Endothelial cell of umbilical vein (primary cell): Measurements from ENCODE around the gene ABCC4. TPM values are rescaled to one million over a fixed set of nuclear protein-coding genes. Genes with fewer than 3 reads are reported as not detected.
"Not testable (repeated sequence)": the region's sequence is repeated elsewhere in the genome, so short reads cannot be mapped to it uniquely, and the experiment has no call there.

Experiments
- BruUV-seq: library from RNA; stranded (reverse); fragments of 400-500 nt; replicated peaks from 2 replicates; lab custom pipeline; 2021; lab: Mats Ljungman, UMichigan
- CTCF ChIA-PET: fragments of 300-600, 350-600 bp; sonication (Branson Sonifier 250); formaldehyde crosslinking; loops from one replicate; lab custom pipeline; 2021; ENCODE audit warnings: antibody characterized with exemption, inconsistent platforms; lab: Charles Lee
- POLR2A ChIA-PET: fragments of 300-600, 350-600 bp; sonication (Branson Sonifier 250); formaldehyde crosslinking; loops from one replicate; lab custom pipeline; 2021; ENCODE audit warnings: antibody characterized with exemption, inconsistent platforms; lab: Charles Lee
- DNase-seq: peaks from one replicate; pipeline ENCODE4 v3.0.0-alpha.2; 2011; ENCODE audit warnings: low read depth, low spot score
- FAIRE-seq: peaks from 2 replicates; lab custom pipeline; 2011; peaks lifted over from hg19 to GRCh38; lab: Jason Lieb, UNC
- H2AFZ ChIP-seq: 2 replicates; pipeline ENCODE4 v1.6.0; 2012; ENCODE audit warnings: low read depth, low read length, control low read depth, inconsistent platforms
- H3K27ac ChIP-seq: 2 replicates; pipeline ENCODE4 v1.5.1; 2011; ENCODE audit warnings: low read depth, mild to moderate bottlenecking, control low read depth, low read length, moderate library complexity; ENCODE audit not compliant: insufficient read depth
- H3K27me3 ChIP-seq, 2 experiments: 2 replicates each; pipeline versions ENCODE4 v1.6.0 to v1.6.1; 2011; ENCODE audit warnings: low read length in 2 of 2, mixed read lengths in 1 of 2; ENCODE audit not compliant: control insufficient read depth in 2 of 2, insufficient read depth in 2 of 2
- H3K36me3 ChIP-seq, 2 experiments: 2 replicates in 1 of 2; 3 replicates in 1 of 2; pipeline ENCODE4 v1.5.1; 2011; ENCODE audit warnings: low read length in 2 of 2, mild to moderate bottlenecking in 1 of 2, moderate library complexity in 1 of 2; ENCODE audit not compliant: control insufficient read depth in 2 of 2, insufficient read depth in 2 of 2; ENCODE audit errors: extremely low read depth in 1 of 2
- H3K4me1 ChIP-seq: 3 replicates; pipeline ENCODE4 v1.5.1; 2011; ENCODE audit warnings: mild to moderate bottlenecking, low read length; ENCODE audit not compliant: control insufficient read depth, insufficient read depth; ENCODE audit errors: extremely low read depth
- H3K4me2 ChIP-seq: 2 replicates; pipeline ENCODE4 v1.6.1; 2011; ENCODE audit warnings: low read length, control low read depth, mixed read lengths; ENCODE audit not compliant: insufficient read depth
- H3K4me3 ChIP-seq, 3 experiments: fragments of 200-600 bp in 1 of 3; sonication (generic), shearing (Covaris generic) in 1 of 3; replicated peaks in 1 of 3; 2 replicates each; pipeline ENCODE4 v1.5.1; 2011 to 2016; ENCODE audit warnings: control low read depth in 3 of 3, low read length in 3 of 3, mild to moderate bottlenecking in 2 of 3, inconsistent platforms in 1 of 3, low read depth in 1 of 3, moderate library complexity in 1 of 3; ENCODE audit not compliant: insufficient read depth in 1 of 3
- H3K79me2 ChIP-seq: 2 replicates; pipeline ENCODE4 v1.6.0; 2012; ENCODE audit warnings: low read length, inconsistent platforms; ENCODE audit not compliant: control insufficient read depth, insufficient read depth
- H3K9ac ChIP-seq: replicated peaks from 2 replicates; pipeline ENCODE3; 2011; ENCODE audit warnings: low read length, control low read depth; ENCODE audit not compliant: insufficient read depth; ENCODE audit errors: extremely low read depth
- H3K9me1 ChIP-seq: replicated peaks from 3 replicates; pipeline ENCODE4 v1.6.0; 2011; ENCODE audit warnings: mild to moderate bottlenecking, low read length; ENCODE audit not compliant: control insufficient read depth, insufficient read depth; ENCODE audit errors: extremely low read depth
- H3K9me3 ChIP-seq: replicated peaks from 2 replicates; pipeline ENCODE4 v1.5.1; 2012; ENCODE audit warnings: low read length, inconsistent platforms; ENCODE audit not compliant: control insufficient read depth, insufficient read depth
- H4K20me1 ChIP-seq: replicated peaks from 2 replicates; pipeline ENCODE3; 2011; ENCODE audit warnings: mild to moderate bottlenecking, low read length; ENCODE audit not compliant: control insufficient read depth, insufficient read depth; ENCODE audit errors: extremely low read depth
- CTCF ChIP-seq, 2 donors: IDR thresholded peaks; 1 replicate in 1 of 2; 2 replicates in 1 of 2; pipeline ENCODE4 v1.5.1; 2011; ENCODE audit warnings: low read length in 2 of 2, mild to moderate bottlenecking in 2 of 2, moderate library complexity in 2 of 2, control low read depth in 1 of 2, inconsistent platforms in 1 of 2, low read depth in 1 of 2; ENCODE audit not compliant: insufficient read depth in 1 of 2; ENCODE audit errors: extremely low read depth in 1 of 2
- EZH2 ChIP-seq: IDR thresholded peaks from 2 replicates; pipeline ENCODE4 v1.6.1; 2012; ENCODE audit warnings: borderline replicate concordance, low read depth, mild to moderate bottlenecking, moderate library complexity, low read length, inconsistent platforms; ENCODE audit not compliant: severe bottlenecking
- FOS ChIP-seq: IDR thresholded peaks from 2 replicates; pipeline ENCODE4 v1.6.1; 2011; ENCODE audit warnings: mild to moderate bottlenecking, low read length, moderate library complexity, borderline replicate concordance; ENCODE audit not compliant: insufficient read depth
- GATA2 ChIP-seq: IDR thresholded peaks from 2 replicates; pipeline ENCODE4 v1.7.0; 2011; ENCODE audit warnings: low read depth, mild to moderate bottlenecking, moderate library complexity, mixed read lengths, low read length; ENCODE audit not compliant: insufficient read length, insufficient read depth
- JUN ChIP-seq: IDR thresholded peaks from 2 replicates; pipeline ENCODE4 v1.6.1; 2011; ENCODE audit warnings: borderline replicate concordance, low read depth; ENCODE audit not compliant: insufficient read length, insufficient read depth
- MAX ChIP-seq: IDR thresholded peaks from 2 replicates; pipeline ENCODE4 v1.6.1; 2011; ENCODE audit not compliant: insufficient read depth, insufficient read length
- MYC ChIP-seq: IDR thresholded peaks from one replicate; pipeline ENCODE4 v1.6.1; 2011; ENCODE audit warnings: mild to moderate bottlenecking, low read depth, low read length
- POLR2A ChIP-seq: IDR thresholded peaks from 2 replicates; pipeline ENCODE4 v1.6.1; 2012; ENCODE audit warnings: low read depth, mild to moderate bottlenecking, control low read depth, low read length
- POLR2AphosphoS5 ChIP-seq: IDR thresholded peaks from 2 replicates; pipeline ENCODE4 v1.6.1; 2012; ENCODE audit warnings: low read depth, mild to moderate bottlenecking, control low read depth, low read length, moderate library complexity; ENCODE audit not compliant: insufficient read depth
- dilution Hi-C: fragments of 300-500 bp; cut with MboI; formaldehyde crosslinking; loops from one replicate; pipeline ENCODE4 v1.15.0; 2019; ENCODE audit warnings: low sequenced_read_pairs; ENCODE audit not compliant: extremely low pct_ligation_motif_present
- intact Hi-C: fragments of 100-400 bp; cut with micrococcal nuclease; formaldehyde crosslinking; loops from one replicate; pipeline ENCODE4 v1.10.0; 2022
- polyA plus RNA-seq, 4 experiments: library from polyadenylated mRNA; depleted of rRNA in 3 of 4; stranded (reverse) in 3 of 4; unstranded in 1 of 4; fragments of >200 nt; gene quantifications; 2 replicates each; pipeline versions ENCODE4 v1.2.1 to v1.2.3, GENCODE V29; 2011 to 2012; ENCODE audit warnings: missing spikeins in 1 of 4
- total RNA-seq: library from RNA; stranded (reverse); gene quantifications from 2 replicates; pipeline ENCODE4 v1.2.3, GENCODE V29; 2021

The ABCC4 gene
- total and polyA plus RNA-seq, 2 donors (not counting 3 experiments of a cell fraction or from before 2014, with no cell fraction given) = 9.2 to 15.9 TPM

- H2AFZ ChIP-seq = no peak overlapping the region
- BruUV-seq = no TSS peak
- DNase-seq (no peak), FAIRE-seq (no peak)
- intact Hi-C loops = no loop called here
- H3K79me2 ChIP-seq = peaks cover 45% of the 10 kb centered on the region
- ChIA-PET CTCF (interaction anchor here (0.7 to 1.8 kb wide), 6 partner anchors 10 to 1834 kb away, joined by 3 to 5 read pairs (median 3); no protein-coding TSS in a partner anchor), POLR2A (no interaction called here)
- H3K27me3 ChIP-seq = no peaks in the 10 kb centered on the region
- TF ChIP-seq CTCF (IDR thresholded peaks at IDR 0.05; ENCODE audit: extremely low read depth in 1 of 2, insufficient read depth in 1 of 2, low read depth in 1 of 2, low read length in 2 of 2) (no peak), FOS (no peak), POLR2AphosphoS5 (no peak), GATA2 (no peak), JUN (no peak), EZH2 (no peak), MYC (no peak), POLR2A (no peak), MAX (no peak)
- no peaks in the 10 kb centered on the region for H3K9me3 ChIP-seq
- no peaks in the 10 kb centered on the region for H3K9me1 ChIP-seq
- H3K36me3 ChIP-seq = no peaks in the 10 kb centered on the region
- no peak overlapping the region for H3K27ac ChIP-seq
- dilution Hi-C loops = no loop called here
- H4K20me1 ChIP-seq = no peaks in the 10 kb centered on the region
- peaks cover 19% of the 10 kb centered on the region for H3K4me1 ChIP-seq
- H3K4me3 ChIP-seq = no peak overlapping the region
- no peak overlapping the region for H3K9ac ChIP-seq
- no peak overlapping the region for H3K4me2 ChIP-seq
Measured at GRCh38 chr13:95275322-95276036, 25.8 kb downstream of the ABCC4 start.

GRCh38 chr13:95273592-95274132 is 27.6 kb downstream of the ABCC4 start:
- dilution Hi-C loops, H3K4me2 ChIP-seq, H4K20me1 ChIP-seq, intact Hi-C loops, H3K9ac ChIP-seq, DNase-seq, H3K4me3 ChIP-seq, H3K36me3 ChIP-seq, H3K9me1 ChIP-seq, FAIRE-seq, H3K9me3 ChIP-seq, BruUV-seq, POLR2A ChIA-PET, H3K27me3 ChIP-seq, H2AFZ ChIP-seq, H3K27ac ChIP-seq: not testable (repeated sequence)
- peaks cover 41% of the 10 kb centered on the region for H3K79me2 ChIP-seq
- H3K4me1 ChIP-seq = peaks cover 34% of the 10 kb centered on the region
- CTCF ChIA-PET = interaction anchor here (0.8 to 1.4 kb wide), 5 partner anchors 8 to 85 kb away, joined by 3 to 6 read pairs (median 3); no protein-coding TSS in a partner anchor
